Gastroesophageal sphincter (tissue), 4 donors: Measurements from ENCODE around the gene GPX1. TPM values are rescaled to one million over a fixed set of nuclear protein-coding genes. Genes with fewer than 3 reads are reported as not detected.

Source experiments
- ATAC-seq: fragments of 150-250 bp; one replicate; pipeline ENCODE4 v1.9.1; 2016; ENCODE audit warnings: mild to moderate bottlenecking, moderate library complexity
- H3K27ac ChIP-seq, 4 donors: fragments of 200-600 bp; sonication (generic) in 3 of 4; 1 replicate in 3 of 4; 2 replicates in 1 of 4; pipeline ENCODE4 v1.5.1; 2016 to 2019
- H3K27me3 ChIP-seq: fragments of 200-600 bp; sonication (generic); one replicate; pipeline ENCODE4 v1.5.1; 2019
- H3K36me3 ChIP-seq, 2 donors: fragments of 200-600 bp; sonication (generic); one replicate each; pipeline ENCODE4 v1.5.1; 2019; ENCODE audit warnings: control low read depth in 1 of 2
- H3K4me1 ChIP-seq, 3 donors: fragments of 200-600 bp; sonication (generic); 1 replicate in 2 of 3; 2 replicates in 1 of 3; pipeline ENCODE4 v1.5.1; 2016 to 2019; ENCODE audit warnings: control low read depth in 2 of 3
- H3K4me3 ChIP-seq, 2 donors: fragments of 200-600 bp; sonication (generic); one replicate each; pipeline ENCODE4 v1.5.1; 2019; ENCODE audit warnings: mild to moderate bottlenecking in 1 of 2, moderate library complexity in 1 of 2
- H3K9me3 ChIP-seq, 3 donors: fragments of 200-600 bp; sonication (generic); one replicate each; pipeline ENCODE4 v1.5.1; 2017 to 2019; ENCODE audit warnings: control low read depth in 2 of 3
- CTCF ChIP-seq, 4 experiments: fragments of 200-600 bp in 2 of 4; fragments of 450-650 bp in 2 of 4; sonication (generic) in 1 of 4; IDR thresholded peaks; one replicate each; pipeline ENCODE4 v1.5.1; 2017 to 2019; ENCODE audit warnings: antibody characterized with exemption in 4 of 4, mild to moderate bottlenecking in 2 of 4, moderate library complexity in 2 of 4
- EP300 ChIP-seq: sonication (generic); formaldehyde crosslinking; IDR thresholded peaks from one replicate; pipeline ENCODE4 v1.6.1; 2017; ENCODE audit warnings: antibody characterized with exemption, mild to moderate bottlenecking
- POLR2A ChIP-seq, 2 donors: fragments of 450-650 bp; IDR thresholded peaks; one replicate each; pipeline ENCODE4 v1.6.1; 2017; ENCODE audit warnings: antibody characterized with exemption in 2 of 2, mild to moderate bottlenecking in 2 of 2, moderate library complexity in 1 of 2
- POLR2AphosphoS5 ChIP-seq: sonication (generic); formaldehyde crosslinking; IDR thresholded peaks from one replicate; pipeline ENCODE4 v1.6.1; 2017; ENCODE audit warnings: antibody characterized with exemption
- WGBS, 2 donors: methylation state at CpG; one replicate each; pipeline ENCODE4 v1.1.5; 2018; ENCODE audit warnings: low coverage in 1 of 2; 5-methylcytosine and 5-hydroxymethylcytosine counted together
- total RNA-seq, 4 donors: library from RNA; depleted of rRNA; stranded (reverse); fragments of >200 nt; gene quantifications; one replicate each; pipeline ENCODE4 v1.1.0, GENCODE V29; 2016

GPX1 gene
- total RNA-seq, 4 donors from 2014 or later, result 129 to 285 (median 209) TPM

- 57 to 60% methylated on average over 1 of the region's 1 CpG for WGBS, 2 donors
- Histone ChIP-seq H3K36me3 (peaks cover 0 to 29% of the 10 kb centered on the region in 2 donors), H3K4me1 (peaks cover 0 to 79% (median 9%) of the 10 kb centered on the region in 3 donors), H3K9me3 (no peaks in the 10 kb centered on the region), H3K27me3 (no peaks in the 10 kb centered on the region), H3K27ac (no peak overlapping the region), H3K4me3 (no peak overlapping the region)
- TF ChIP-seq POLR2A (IDR thresholded peaks at IDR 0.05) (no peak), POLR2AphosphoS5 (no peak), CTCF (IDR thresholded peaks at IDR 0.05) (no peak), EP300 (no peak)
- peak; percentile 50 for ATAC-seq
Observed at GRCh38 chr3:49377483-49377882, 19.3 kb upstream of the GPX1 start.

- TF ChIP-seq POLR2AphosphoS5, result no peak
- no peak for TF ChIP-seq POLR2A (IDR thresholded peaks at IDR 0.05)
- TF ChIP-seq CTCF (IDR thresholded peaks at IDR 0.05), result no peak
- TF ChIP-seq EP300, result no peak
- Histone ChIP-seq H3K4me3 (no peak overlapping the region), H3K9me3 (no peaks in the 10 kb centered on the region), H3K36me3 (peaks cover 0 to 82% of the 10 kb centered on the region in 2 donors), H3K27ac (no peak overlapping the region), H3K4me1 (peaks cover 0 to 47% (median 0%) of the 10 kb centered on the region in 3 donors), H3K27me3 (no peaks in the 10 kb centered on the region)
- no peak for ATAC-seq
Observed at GRCh38 chr3:49371946-49372345, 13.8 kb upstream of the GPX1 start.

- 80 to 93% methylated on average over 5 to 6 of the region's 6 CpGs for WGBS, 2 donors
- Histone ChIP-seq H3K9me3 (no peaks in the 10 kb centered on the region), H3K4me1 (peaks cover 0 to 36% (median 0%) of the 10 kb centered on the region in 3 donors), H3K36me3 (peaks cover 0 to 94% of the 10 kb centered on the region in 2 donors), H3K4me3 (no peak overlapping the region), H3K27me3 (no peaks in the 10 kb centered on the region), H3K27ac (no peak overlapping the region)
- no peak for ATAC-seq
- TF ChIP-seq EP300 (no peak), CTCF (IDR thresholded peaks at IDR 0.05) (no peak), POLR2A (IDR thresholded peaks at IDR 0.05) (no peak), POLR2AphosphoS5 (no peak)
Observed at GRCh38 chr3:49370585-49371290, 12.6 kb upstream of the GPX1 start.

- no peak for TF ChIP-seq CTCF (IDR thresholded peaks at IDR 0.05)
- TF ChIP-seq POLR2A (IDR thresholded peaks at IDR 0.05), result no peak
- 60 to 76% methylated on average over 1 to 2 of the region's 3 CpGs for WGBS, 2 donors
- no peaks in the 10 kb centered on the region for H3K27me3 ChIP-seq
- H3K27ac ChIP-seq, result no peak overlapping the region
- no peak for ATAC-seq
- H3K9me3 ChIP-seq, result no peaks in the 10 kb centered on the region
- peaks cover 0 to 19% (median 5%) of the 10 kb centered on the region in 3 donors for H3K4me1 ChIP-seq
- H3K36me3 ChIP-seq, result peaks cover 0 to 86% of the 10 kb centered on the region in 2 donors
- no peak overlapping the region for H3K4me3 ChIP-seq
Observed at GRCh38 chr3:49362561-49362960, 4.4 kb upstream of the GPX1 start.

GRCh38 chr3:49359623-49360022, 1.5 kb upstream of the GPX1 start:
- Histone ChIP-seq H3K27me3 (no peaks in the 10 kb centered on the region), H3K4me1 (peaks cover 0 to 48% (median 11%) of the 10 kb centered on the region in 3 donors), H3K4me3 (no peak overlapping the region), H3K9me3 (no peaks in the 10 kb centered on the region), H3K27ac (peak overlapping the region in 2 of 4 donors; percentile 92 to 94), H3K36me3 (peaks cover 0 to 73% of the 10 kb centered on the region in 2 donors)
- no peak for ATAC-seq
- TF ChIP-seq EP300, result no peak
- TF ChIP-seq CTCF (IDR thresholded peaks at IDR 0.05), result no peak
- no peak for TF ChIP-seq POLR2AphosphoS5
- no peak for TF ChIP-seq POLR2A (IDR thresholded peaks at IDR 0.05)
- 58 to 70% methylated on average over 2 of the region's 2 CpGs for WGBS, 2 donors
